H9 (cell line): ENCODE data around the gene PNPLA1. TPM values are rescaled to one million over a fixed set of nuclear protein-coding genes. Genes with fewer than 3 reads are reported as not detected.

Source experiments
- DNase-seq: peaks from one replicate; pipeline ENCODE4 v3.0.0-alpha.2; 2017
- H2AFZ ChIP-seq: one replicate; pipeline ENCODE4 v1.6.1; 2013; ENCODE audit warnings: mild to moderate bottlenecking, low read length, control low read depth, moderate library complexity
- H2AK5ac ChIP-seq: 2 replicates; pipeline ENCODE4 v1.6.1; 2013; ENCODE audit warnings: low read length, control low read depth, mixed read lengths; ENCODE audit not compliant: insufficient read length
- H2BK120ac ChIP-seq: one replicate; pipeline ENCODE4 v1.6.1; 2013; ENCODE audit warnings: low read depth, mild to moderate bottlenecking, low read length, control low read depth, inconsistent platforms; ENCODE audit not compliant: poor library complexity, severe bottlenecking
- H2BK12ac ChIP-seq: 2 replicates; pipeline ENCODE4 v1.6.1; 2013; ENCODE audit warnings: low read length, control low read depth, mixed read lengths, low read depth; ENCODE audit not compliant: insufficient read length
- H2BK15ac ChIP-seq: 2 replicates; pipeline ENCODE4 v1.6.1; 2013; ENCODE audit warnings: low read depth, low read length, control low read depth
- H2BK20ac ChIP-seq: one replicate; pipeline ENCODE4 v1.6.1; 2013; ENCODE audit warnings: low read depth, mild to moderate bottlenecking, low read length, control low read depth, inconsistent platforms; ENCODE audit not compliant: poor library complexity, severe bottlenecking
- H2BK5ac ChIP-seq: 2 replicates; pipeline ENCODE4 v1.6.1; 2013; ENCODE audit warnings: low read length, control low read depth, mixed read lengths; ENCODE audit not compliant: insufficient read length
- H3K14ac ChIP-seq: 2 replicates; pipeline ENCODE4 v1.6.1; 2013; ENCODE audit warnings: low read length, control low read depth; ENCODE audit not compliant: insufficient read depth
- H3K18ac ChIP-seq: 2 replicates; pipeline ENCODE4 v1.6.1; 2013; ENCODE audit warnings: low read depth, mild to moderate bottlenecking, mixed read lengths, low read length, control low read depth; ENCODE audit not compliant: insufficient read length
- H3K23ac ChIP-seq: 2 replicates; pipeline ENCODE4 v1.6.1; 2013; ENCODE audit warnings: low read length, control low read depth, mixed read lengths, low read depth; ENCODE audit not compliant: insufficient read length
- H3K23me2 ChIP-seq: 2 replicates; pipeline ENCODE4 v1.6.1; 2013; ENCODE audit warnings: low read depth, mild to moderate bottlenecking, mixed read lengths, low read length, control low read depth; ENCODE audit not compliant: insufficient read length, poor library complexity, severe bottlenecking
- H3K27ac ChIP-seq: 2 replicates; pipeline ENCODE4 v1.5.1; 2013; ENCODE audit warnings: low read length, control low read depth, mixed read lengths, low read depth; ENCODE audit not compliant: insufficient read length
- H3K27me3 ChIP-seq: 2 replicates; pipeline ENCODE4 v1.6.1; 2013; ENCODE audit warnings: low read length, control low read depth, inconsistent platforms; ENCODE audit not compliant: insufficient read depth
- H3K4ac ChIP-seq: 2 replicates; pipeline ENCODE4 v1.6.1; 2013; ENCODE audit warnings: low read depth, mild to moderate bottlenecking, control low read depth, inconsistent platforms, low read length, moderate library complexity
- H3K4me1 ChIP-seq: 2 replicates; pipeline ENCODE4 v1.6.1; 2013; ENCODE audit warnings: low read length, control low read depth, inconsistent platforms; ENCODE audit not compliant: insufficient read depth
- H3K4me2 ChIP-seq: 2 replicates; pipeline ENCODE4 v1.6.1; 2013; ENCODE audit warnings: low read length, control low read depth, mixed read lengths; ENCODE audit not compliant: insufficient read length, insufficient read depth
- H3K56ac ChIP-seq: 2 replicates; pipeline ENCODE4 v1.6.1; 2013; ENCODE audit warnings: low read depth, mild to moderate bottlenecking, mixed read lengths, low read length, control low read depth; ENCODE audit not compliant: insufficient read length
- H3K79me1 ChIP-seq: 2 replicates; pipeline ENCODE4 v1.6.1; 2013; ENCODE audit warnings: low read depth, mild to moderate bottlenecking, moderate library complexity, low read length, control low read depth, inconsistent platforms; ENCODE audit not compliant: insufficient read depth, poor library complexity, severe bottlenecking
- H3K79me2 ChIP-seq: 2 replicates; pipeline ENCODE4 v1.6.1; 2013; ENCODE audit warnings: low read length, control low read depth, inconsistent platforms; ENCODE audit not compliant: insufficient read depth
- H3K9ac ChIP-seq: 2 replicates; pipeline ENCODE4 v1.6.1; 2013; ENCODE audit warnings: low read length, control low read depth, mixed read lengths; ENCODE audit not compliant: insufficient read length; ENCODE audit errors: extremely low read depth
- H3K9me3 ChIP-seq: one replicate; pipeline ENCODE4 v1.6.1; 2013; ENCODE audit warnings: low read depth, low read length, inconsistent platforms; ENCODE audit not compliant: control insufficient read depth
- H3T11ph ChIP-seq: one replicate; pipeline ENCODE4 v1.6.1; 2013; ENCODE audit warnings: mild to moderate bottlenecking, low read length, control low read depth, inconsistent platforms
- H4K20me1 ChIP-seq: one replicate; pipeline ENCODE4 v1.6.1; 2013; ENCODE audit not compliant: control insufficient read depth, insufficient read length, insufficient read depth
- H4K5ac ChIP-seq: 2 replicates; pipeline ENCODE4 v1.6.1; 2013; ENCODE audit warnings: low read depth, mild to moderate bottlenecking, mixed read lengths, low read length, control low read depth; ENCODE audit not compliant: insufficient read length
- H4K8ac ChIP-seq: replicated peaks from 2 replicates; pipeline ENCODE4 v1.6.1; 2013; ENCODE audit warnings: low read length, control low read depth, mixed read lengths, low read depth; ENCODE audit not compliant: insufficient read length
- H4K91ac ChIP-seq: 2 replicates; pipeline ENCODE4 v1.6.1; 2013; ENCODE audit warnings: low read depth, mild to moderate bottlenecking, moderate library complexity, mixed read lengths, low read length, control low read depth; ENCODE audit not compliant: insufficient read length
- H3K27ac Mint-ChIP-seq, 3 experiments: 2 replicates in 2 of 3; 3 replicates in 1 of 3; pipeline ENCODE4 v1.8.0; 2020 to 2021; ENCODE audit warnings: mixed read lengths in 3 of 3, mild to moderate bottlenecking in 1 of 3, moderate library complexity in 1 of 3
- H3K27me3 Mint-ChIP-seq: 2 replicates; pipeline ENCODE4 v1.8.0; 2021; ENCODE audit warnings: low read depth, mild to moderate bottlenecking, moderate library complexity, mixed read lengths
- H3K36me3 Mint-ChIP-seq, 3 experiments: 2 replicates in 2 of 3; 3 replicates in 1 of 3; pipeline ENCODE4 v1.8.0; 2020 to 2021; ENCODE audit warnings: low read depth in 3 of 3, mixed read lengths in 3 of 3; ENCODE audit not compliant: insufficient read depth in 1 of 3
- H3K4me1 Mint-ChIP-seq, 2 experiments: 2 replicates each; pipeline ENCODE4 v1.8.0; 2020; ENCODE audit warnings: mixed read lengths in 2 of 2
- H3K4me3 Mint-ChIP-seq, 2 experiments: 2 replicates in 1 of 2; 3 replicates in 1 of 2; pipeline ENCODE4 v1.8.0; 2020 to 2021; ENCODE audit warnings: mild to moderate bottlenecking in 2 of 2, mixed read lengths in 2 of 2, moderate library complexity in 1 of 2
- H3K9me3 Mint-ChIP-seq, 2 experiments: 2 replicates in 1 of 2; 3 replicates in 1 of 2; pipeline ENCODE4 v1.8.0; 2020; ENCODE audit warnings: mild to moderate bottlenecking in 2 of 2, mixed read lengths in 2 of 2, moderate library complexity in 1 of 2
- CTCF ChIP-seq: fragments of 200-600 bp; sonication (generic); conservative IDR thresholded peaks from 3 replicates; pipeline ENCODE4 v1.8.0; 2021; ENCODE audit warnings: antibody characterized with exemption, mild to moderate bottlenecking
- WGBS: extraction: QIAGEN DNeasy Blood & Tissue Kit; methylation state at CpG from one replicate; pipeline ENCODE4 v1.1.7; 2013; ENCODE audit warnings: missing lambda C conversion rate, low lambda C conversion rate, mixed read lengths; ENCODE audit not compliant: insufficient read length; ENCODE audit errors: extremely low coverage; 5-methylcytosine and 5-hydroxymethylcytosine counted together
- total RNA-seq: library from RNA; stranded (reverse); gene quantifications from 2 replicates; pipeline ENCODE4 v1.2.1, GENCODE V29; 2021

Gene PNPLA1
- total RNA-seq, 1 experiment from 2014 or later, result 0.09 TPM

GRCh38 chr6:36301085-36301658 lies 31.3 kb downstream of the PNPLA1 start:
- no peak overlapping the region for H3K14ac ChIP-seq
- no peak overlapping the region for H2BK5ac ChIP-seq
- no peak overlapping the region for H3K27ac ChIP-seq
- no peaks in the 10 kb centered on the region for H4K20me1 ChIP-seq
- H3K4me2 ChIP-seq, result no peak overlapping the region
- H3K79me1 ChIP-seq, result no peaks in the 10 kb centered on the region
- H4K5ac ChIP-seq, result no peak overlapping the region
- no peak overlapping the region for H4K91ac ChIP-seq
- H3K27me3 ChIP-seq, result no peaks in the 10 kb centered on the region
- H2AFZ ChIP-seq, result no peak overlapping the region
- H3K18ac ChIP-seq, result no peak overlapping the region
- no peak for DNase-seq
- no peak overlapping the region for H2BK12ac ChIP-seq
- no peak overlapping the region for H3K9ac ChIP-seq
- H2AK5ac ChIP-seq, result no peak overlapping the region
- Mint-ChIP-seq H3K4me3 (no peak overlapping the region), H3K9me3 (no peaks in the 10 kb centered on the region), H3K27me3 (peaks cover 3% of the 10 kb centered on the region), H3K27ac (peak overlapping the region in 1 of 3 experiments; percentile 0; a peak in 1 of 7 replicates), H3K4me1 (peaks cover 9 to 11% of the 10 kb centered on the region in 2 experiments), H3K36me3 (no peaks in the 10 kb centered on the region)
- no peak overlapping the region for H2BK15ac ChIP-seq
- WGBS, result no CpG with 5 or more reads among the region's 10 CpGs
- no peak overlapping the region for H3K23ac ChIP-seq
- H3K4me1 ChIP-seq, result no peaks in the 10 kb centered on the region
- H2BK20ac ChIP-seq, result no peak overlapping the region
- no peak for TF ChIP-seq CTCF
- no peak overlapping the region for H3T11ph ChIP-seq
- H4K8ac ChIP-seq, result no peak overlapping the region
- H3K79me2 ChIP-seq, result no peaks in the 10 kb centered on the region
- no peaks in the 10 kb centered on the region for H3K9me3 ChIP-seq
- H2BK120ac ChIP-seq, result no peak overlapping the region
- H3K23me2 ChIP-seq, result peaks cover 4% of the 10 kb centered on the region
- H3K56ac ChIP-seq, result no peak overlapping the region
- no peak overlapping the region for H3K4ac ChIP-seq
